ENCODE measurements around the gene PSMC5.

The PSMC5 gene

DNA sequence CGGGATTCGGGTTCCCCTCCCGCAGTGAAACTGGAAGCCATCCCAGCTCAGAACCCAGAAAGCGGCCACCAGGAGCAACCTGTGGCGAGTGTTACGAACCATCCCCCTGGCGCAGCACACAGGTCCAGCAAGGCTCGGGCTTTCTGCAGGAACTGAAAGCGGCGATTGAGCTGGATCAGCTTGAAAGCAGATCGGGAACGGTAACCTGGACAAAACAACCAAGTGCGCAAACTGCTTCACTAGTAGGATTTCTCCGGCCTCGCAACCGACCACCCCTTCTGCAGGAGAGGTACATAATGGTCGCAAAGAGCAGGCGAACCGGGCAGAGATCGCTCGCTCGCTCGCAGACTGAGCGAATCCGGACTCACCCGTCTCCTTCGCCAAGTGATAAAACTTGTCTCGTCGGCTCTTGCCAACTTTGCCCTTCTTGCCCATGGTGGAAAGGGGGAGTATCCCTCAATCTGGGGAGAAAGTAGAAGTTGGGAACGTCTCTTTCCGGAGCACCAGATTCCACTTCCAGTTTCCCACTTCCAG is 696 bp upstream of the PSMC5 start:
- Histone ChIP-seq H3K9me3 (ENCODE audit: insufficient read depth, low read depth, low read length) (no peaks in the 10 kb centered on the region), H3K9me2 (replicated peaks; ENCODE audit: low read depth, low read length) (no peaks in the 10 kb centered on the region), H3K36me3 (ENCODE audit: insufficient read depth, low read length) (peaks cover 58% of the 10 kb centered on the region), H3K4me1 (ENCODE audit: insufficient read depth, low read length, poor library complexity, severe bottlenecking) (peaks cover 70% of the 10 kb centered on the region), H3K9ac (ENCODE audit: low read depth, low read length, poor library complexity, severe bottlenecking) (peak overlapping the region; percentile 89), H4K20me1 (ENCODE audit: insufficient read depth, low read length, poor library complexity, severe bottlenecking) (peaks cover 36% of the 10 kb centered on the region), H3K27me3 (ENCODE audit: insufficient read depth, low read length, poor library complexity, severe bottlenecking) (no peaks in the 10 kb centered on the region), H2AFZ (ENCODE audit: low read length) (peak overlapping the region; percentile 98), H3K79me2 (ENCODE audit: insufficient read depth, low read length) (peaks cover 92% of the 10 kb centered on the region), H3F3A (ENCODE audit: low read depth) (no peaks in the 10 kb centered on the region; the same call in 1 of the 2 replicates), H3K4me2 (ENCODE audit: low read depth, low read length, poor library complexity, severe bottlenecking) (peak overlapping the region; percentile 82), H3K4me3 (ENCODE audit: low read length, poor library complexity, severe bottlenecking) (peak overlapping the region; percentile 87)
- no peak for TF ChIP-seq EZH2phosphoT487 (IDR thresholded peaks at IDR 0.05; ENCODE audit: borderline replicate concordance)

DNA sequence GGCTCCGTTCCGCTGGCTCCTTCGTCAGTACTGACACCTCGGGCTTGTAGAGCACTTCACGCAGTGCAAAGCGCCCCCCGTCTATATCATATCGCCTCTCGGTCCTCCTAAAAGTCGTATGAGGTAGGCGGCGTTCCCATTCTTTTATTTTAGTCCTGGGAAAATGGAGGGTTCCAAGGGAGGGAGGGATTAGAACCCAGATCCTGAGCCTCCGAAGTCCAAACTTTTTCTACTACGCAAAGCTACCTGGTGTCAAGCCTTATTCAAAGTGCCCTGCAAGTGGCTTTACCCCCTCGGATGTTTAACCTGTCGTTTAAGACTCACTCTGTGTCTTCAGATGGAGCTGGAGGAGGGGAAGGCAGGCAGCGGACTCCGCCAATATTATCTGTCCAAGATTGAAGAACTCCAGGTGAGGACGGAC is 580 bp downstream of the PSMC5 start:
- Histone ChIP-seq H3K27me3 (ENCODE audit: insufficient read depth, low read length, poor library complexity, severe bottlenecking) (no peaks in the 10 kb centered on the region), H3K4me3 (ENCODE audit: low read length, poor library complexity, severe bottlenecking) (peak overlapping the region; percentile 87), H3K79me2 (ENCODE audit: insufficient read depth, low read length) (peaks cover 92% of the 10 kb centered on the region), H4K20me1 (ENCODE audit: insufficient read depth, low read length, poor library complexity, severe bottlenecking) (peaks cover 36% of the 10 kb centered on the region), H3K9me2 (replicated peaks; ENCODE audit: low read depth, low read length) (no peaks in the 10 kb centered on the region), H3K4me2 (ENCODE audit: low read depth, low read length, poor library complexity, severe bottlenecking) (peak overlapping the region; percentile 82), H3K9me3 (ENCODE audit: insufficient read depth, low read depth, low read length) (no peaks in the 10 kb centered on the region), H3K4me1 (ENCODE audit: insufficient read depth, low read length, poor library complexity, severe bottlenecking) (peaks cover 71% of the 10 kb centered on the region), H2AFZ (ENCODE audit: low read length) (peak overlapping the region; percentile 98), H3K9ac (ENCODE audit: low read depth, low read length, poor library complexity, severe bottlenecking) (peak overlapping the region; percentile 89), H3K36me3 (ENCODE audit: insufficient read depth, low read length) (peaks cover 58% of the 10 kb centered on the region), H3F3A (ENCODE audit: low read depth) (no peaks in the 10 kb centered on the region; the same call in 1 of the 2 replicates)
- TF ChIP-seq, protein P1, sequence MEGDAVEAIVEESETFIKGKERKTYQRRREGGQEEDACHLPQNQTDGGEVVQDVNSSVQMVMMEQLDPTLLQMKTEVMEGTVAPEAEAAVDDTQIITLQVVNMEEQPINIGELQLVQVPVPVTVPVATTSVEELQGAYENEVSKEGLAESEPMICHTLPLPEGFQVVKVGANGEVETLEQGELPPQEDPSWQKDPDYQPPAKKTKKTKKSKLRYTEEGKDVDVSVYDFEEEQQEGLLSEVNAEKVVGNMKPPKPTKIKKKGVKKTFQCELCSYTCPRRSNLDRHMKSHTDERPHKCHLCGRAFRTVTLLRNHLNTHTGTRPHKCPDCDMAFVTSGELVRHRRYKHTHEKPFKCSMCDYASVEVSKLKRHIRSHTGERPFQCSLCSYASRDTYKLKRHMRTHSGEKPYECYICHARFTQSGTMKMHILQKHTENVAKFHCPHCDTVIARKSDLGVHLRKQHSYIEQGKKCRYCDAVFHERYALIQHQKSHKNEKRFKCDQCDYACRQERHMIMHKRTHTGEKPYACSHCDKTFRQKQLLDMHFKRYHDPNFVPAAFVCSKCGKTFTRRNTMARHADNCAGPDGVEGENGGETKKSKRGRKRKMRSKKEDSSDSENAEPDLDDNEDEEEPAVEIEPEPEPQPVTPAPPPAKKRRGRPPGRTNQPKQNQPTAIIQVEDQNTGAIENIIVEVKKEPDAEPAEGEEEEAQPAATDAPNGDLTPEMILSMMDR (conservative IDR thresholded peaks at IDR 0.05; ENCODE audit: low read length): no peak
- TF ChIP-seq EZH2phosphoT487 (IDR thresholded peaks at IDR 0.05; ENCODE audit: borderline replicate concordance): no peak

DNA sequence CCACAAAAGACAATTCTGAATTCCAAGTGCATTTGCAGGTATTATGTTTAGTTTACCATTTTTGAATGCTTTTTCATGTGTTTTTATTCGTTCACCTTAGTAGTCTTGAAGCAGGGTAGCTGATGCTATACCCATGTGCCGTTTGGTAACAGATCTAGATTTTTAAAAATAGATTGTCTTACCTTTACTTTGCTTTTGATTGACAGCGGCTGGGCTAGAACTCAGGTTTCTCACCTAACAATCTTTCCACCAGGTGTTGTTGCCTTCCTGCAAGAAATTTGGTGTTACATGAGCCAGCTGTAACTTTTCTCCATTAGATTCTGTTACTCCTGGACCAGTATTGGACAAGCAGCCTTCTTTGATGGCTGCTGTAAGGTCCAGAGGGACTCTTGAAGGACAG is 1.7 kb downstream of the PSMC5 start:
- Histone ChIP-seq H3K4me2 (ENCODE audit: low read depth, low read length, poor library complexity, severe bottlenecking) (peak overlapping the region; percentile 82), H3K9ac (ENCODE audit: low read depth, low read length, poor library complexity, severe bottlenecking) (peak overlapping the region; percentile 89), H4K20me1 (ENCODE audit: insufficient read depth, low read length, poor library complexity, severe bottlenecking) (peaks cover 36% of the 10 kb centered on the region), H3K4me1 (ENCODE audit: insufficient read depth, low read length, poor library complexity, severe bottlenecking) (peaks cover 68% of the 10 kb centered on the region), H3K9me2 (replicated peaks; ENCODE audit: low read depth, low read length) (no peaks in the 10 kb centered on the region), H3K9me3 (ENCODE audit: insufficient read depth, low read depth, low read length) (no peaks in the 10 kb centered on the region), H3K27me3 (ENCODE audit: insufficient read depth, low read length, poor library complexity, severe bottlenecking) (no peaks in the 10 kb centered on the region), H3K4me3 (ENCODE audit: low read length, poor library complexity, severe bottlenecking) (peak overlapping the region; percentile 87), H2AFZ (ENCODE audit: low read length) (no peak overlapping the region), H3K36me3 (ENCODE audit: insufficient read depth, low read length) (peaks cover 61% of the 10 kb centered on the region), H3F3A (ENCODE audit: low read depth) (no peaks in the 10 kb centered on the region), H3K79me2 (ENCODE audit: insufficient read depth, low read length) (peaks cover 92% of the 10 kb centered on the region)
- TF ChIP-seq, protein P1 (conservative IDR thresholded peaks at IDR 0.05; ENCODE audit: low read length): no peak
- TF ChIP-seq EZH2phosphoT487 (IDR thresholded peaks at IDR 0.05; ENCODE audit: borderline replicate concordance): no peak

DNA sequence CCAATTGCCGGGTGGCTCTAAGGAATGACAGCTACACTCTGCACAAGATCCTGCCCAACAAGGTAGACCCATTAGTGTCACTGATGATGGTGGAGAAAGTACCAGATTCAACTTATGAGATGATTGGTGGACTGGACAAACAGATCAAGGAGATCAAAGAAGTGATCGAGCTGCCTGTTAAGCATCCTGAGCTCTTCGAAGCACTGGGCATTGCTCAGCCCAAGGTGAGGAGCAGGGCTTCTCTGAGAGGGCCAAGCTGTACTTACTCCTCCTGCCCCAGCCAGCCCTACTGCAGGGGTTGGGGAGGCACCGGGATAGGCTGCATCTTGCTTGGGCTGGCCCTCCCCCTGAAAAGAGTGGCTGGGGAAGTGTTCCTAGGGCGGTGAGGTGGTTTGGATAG is 3.0 kb downstream of the PSMC5 start:
- TF ChIP-seq EZH2phosphoT487 (IDR thresholded peaks at IDR 0.05; ENCODE audit: borderline replicate concordance): no peak
- TF ChIP-seq, protein P1 (conservative IDR thresholded peaks at IDR 0.05; ENCODE audit: low read length): no peak
- peaks cover 89% of the 10 kb centered on the region for H3K79me2 ChIP-seq (ENCODE audit: insufficient read depth, low read length)
- H3K9me2 ChIP-seq (replicated peaks; ENCODE audit: low read depth, low read length): no peaks in the 10 kb centered on the region
- peak overlapping the region; percentile 87 for H3K4me3 ChIP-seq (ENCODE audit: low read length, poor library complexity, severe bottlenecking)
- peak overlapping the region; percentile 89 for H3K9ac ChIP-seq (ENCODE audit: low read depth, low read length, poor library complexity, severe bottlenecking)
- H3K9me3 ChIP-seq (ENCODE audit: insufficient read depth, low read depth, low read length): no peaks in the 10 kb centered on the region
- peaks cover 60% of the 10 kb centered on the region for H3K4me1 ChIP-seq (ENCODE audit: insufficient read depth, low read length, poor library complexity, severe bottlenecking)
- no peaks in the 10 kb centered on the region for H3K27me3 ChIP-seq (ENCODE audit: insufficient read depth, low read length, poor library complexity, severe bottlenecking)
- peaks cover 36% of the 10 kb centered on the region for H4K20me1 ChIP-seq (ENCODE audit: insufficient read depth, low read length, poor library complexity, severe bottlenecking)
- no peaks in the 10 kb centered on the region for H3F3A ChIP-seq (ENCODE audit: low read depth)
- H3K4me2 ChIP-seq (ENCODE audit: low read depth, low read length, poor library complexity, severe bottlenecking): peak overlapping the region; percentile 82
- peaks cover 57% of the 10 kb centered on the region for H3K36me3 ChIP-seq (ENCODE audit: insufficient read depth, low read length)
- H2AFZ ChIP-seq (ENCODE audit: low read length): no peak overlapping the region
